Thyroid gland (tissue), 4 donors: Measurements from ENCODE around the gene TMIE. TPM values are rescaled to one million over a fixed set of nuclear protein-coding genes. Genes with fewer than 3 reads are reported as not detected.

ENCODE experiments used
- DNase-seq, 2 donors: peaks; one replicate each; pipeline ENCODE4 v3.0.0-alpha.2; 2019
- H3K27ac ChIP-seq, 3 donors: fragments of 200-600 bp; sonication (generic); 1 replicate in 2 of 3; 2 replicates in 1 of 3; pipeline ENCODE4 v1.5.1; 2016 to 2019; ENCODE audit warnings: mild to moderate bottlenecking in 1 of 3, moderate library complexity in 1 of 3
- H3K27me3 ChIP-seq: fragments of 200-600 bp; sonication (generic); one replicate; pipeline ENCODE4 v1.5.1; 2019
- H3K36me3 ChIP-seq, 2 donors: fragments of 200-600 bp; sonication (generic); one replicate each; pipeline ENCODE4 v1.5.1; 2016 to 2019
- H3K4me1 ChIP-seq, 2 donors: fragments of 200-600 bp; sonication (generic); one replicate each; pipeline ENCODE4 v1.5.1; 2017 to 2019
- H3K4me3 ChIP-seq, 3 donors: fragments of 200-600 bp; sonication (generic); replicated peaks in 1 of 3; 1 replicate in 2 of 3; 2 replicates in 1 of 3; pipeline ENCODE4 v1.5.1; 2016; ENCODE audit warnings: mild to moderate bottlenecking in 1 of 3
- H3K9me3 ChIP-seq: fragments of 200-600 bp; sonication (generic); one replicate; pipeline ENCODE4 v1.5.1; 2017
- POLR2A ChIP-seq, 2 donors: fragments of 450-650 bp; IDR thresholded peaks; one replicate each; pipeline ENCODE4 v1.6.1; 2017; ENCODE audit warnings: antibody characterized with exemption in 2 of 2, mild to moderate bottlenecking in 2 of 2, moderate library complexity in 1 of 2
- WGBS, 2 donors: methylation state at CpG; one replicate each; pipeline ENCODE4 v1.1.5; 2017; 5-methylcytosine and 5-hydroxymethylcytosine counted together
- intact Hi-C: fragments of 100-400 bp; cut with DNase I; formaldehyde crosslinking; loops from one replicate; pipeline ENCODE4 v1.15.1; 2023
- total RNA-seq, 4 donors: library from RNA; depleted of rRNA; stranded (reverse); fragments of >200 nt; gene quantifications; one replicate each; pipeline ENCODE4 v1.2.3, GENCODE V29; 2016
- TF ChIP-seq, protein P1 (sequence below), 6 experiments: fragments of 200-600 bp in 3 of 6; fragments of 450-650 bp in 3 of 6; sonication (generic) in 3 of 6; IDR thresholded peaks; one replicate each; pipeline ENCODE4 v1.5.1; 2016 to 2019; ENCODE audit warnings: antibody characterized with exemption in 6 of 6, mild to moderate bottlenecking in 2 of 6, inconsistent platforms in 1 of 6, moderate library complexity in 1 of 6

TMIE gene
- total RNA-seq, 4 donors from 2014 or later = 0.83 to 1.3 (median 1.1) TPM; not detected in 1

- H3K27me3 ChIP-seq = no peaks in the 10 kb centered on the region
- H3K4me3 ChIP-seq = no peak overlapping the region
- 89 to 95% methylated on average over 6 of the region's 6 CpGs for WGBS, 2 donors
- DNase-seq = no peak
- intact Hi-C loops = loop anchor here (5.0 to 10.0 kb wide), 3 partner anchors 155 to 283 kb away; partner anchors contain the start of gene MYL3
- H3K27ac ChIP-seq = no peak overlapping the region
- H3K36me3 ChIP-seq = no peaks in the 10 kb centered on the region
- no peak for TF ChIP-seq POLR2A (IDR thresholded peaks at IDR 0.05)
- TF ChIP-seq, protein P1, sequence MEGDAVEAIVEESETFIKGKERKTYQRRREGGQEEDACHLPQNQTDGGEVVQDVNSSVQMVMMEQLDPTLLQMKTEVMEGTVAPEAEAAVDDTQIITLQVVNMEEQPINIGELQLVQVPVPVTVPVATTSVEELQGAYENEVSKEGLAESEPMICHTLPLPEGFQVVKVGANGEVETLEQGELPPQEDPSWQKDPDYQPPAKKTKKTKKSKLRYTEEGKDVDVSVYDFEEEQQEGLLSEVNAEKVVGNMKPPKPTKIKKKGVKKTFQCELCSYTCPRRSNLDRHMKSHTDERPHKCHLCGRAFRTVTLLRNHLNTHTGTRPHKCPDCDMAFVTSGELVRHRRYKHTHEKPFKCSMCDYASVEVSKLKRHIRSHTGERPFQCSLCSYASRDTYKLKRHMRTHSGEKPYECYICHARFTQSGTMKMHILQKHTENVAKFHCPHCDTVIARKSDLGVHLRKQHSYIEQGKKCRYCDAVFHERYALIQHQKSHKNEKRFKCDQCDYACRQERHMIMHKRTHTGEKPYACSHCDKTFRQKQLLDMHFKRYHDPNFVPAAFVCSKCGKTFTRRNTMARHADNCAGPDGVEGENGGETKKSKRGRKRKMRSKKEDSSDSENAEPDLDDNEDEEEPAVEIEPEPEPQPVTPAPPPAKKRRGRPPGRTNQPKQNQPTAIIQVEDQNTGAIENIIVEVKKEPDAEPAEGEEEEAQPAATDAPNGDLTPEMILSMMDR (IDR thresholded peaks at IDR 0.05) = no peak
- H3K4me1 ChIP-seq = no peaks in the 10 kb centered on the region
- H3K9me3 ChIP-seq = no peaks in the 10 kb centered on the region
Observed at GRCh38 chr3:46709721-46710120, 8.5 kb downstream of the TMIE start.

GRCh38 chr3:46710229-46710628 lies 9.0 kb downstream of the TMIE start:
- Histone ChIP-seq H3K4me3 (no peak overlapping the region), H3K27me3 (no peaks in the 10 kb centered on the region), H3K36me3 (no peaks in the 10 kb centered on the region), H3K9me3 (no peaks in the 10 kb centered on the region), H3K27ac (no peak overlapping the region), H3K4me1 (no peaks in the 10 kb centered on the region)
- no peak for DNase-seq
- no peak for TF ChIP-seq POLR2A (IDR thresholded peaks at IDR 0.05)
- TF ChIP-seq, protein P1 (IDR thresholded peaks at IDR 0.05) = no peak
- WGBS, 2 donors = 78 to 85% methylated on average over 7 of the region's 7 CpGs
- intact Hi-C loops = no loop called here

GRCh38 chr3:46710671-46711295 lies 9.6 kb downstream of the TMIE start:
- 92 to 95% methylated on average over 3 to 5 of the region's 6 CpGs for WGBS, 2 donors
- DNase-seq = no peak
- Histone ChIP-seq H3K4me3 (no peak overlapping the region), H3K4me1 (no peaks in the 10 kb centered on the region), H3K36me3 (no peaks in the 10 kb centered on the region), H3K27ac (no peak overlapping the region), H3K27me3 (no peaks in the 10 kb centered on the region), H3K9me3 (no peaks in the 10 kb centered on the region)
- intact Hi-C loops = no loop called here
- TF ChIP-seq POLR2A (IDR thresholded peaks at IDR 0.05) = no peak
- TF ChIP-seq, protein P1 (IDR thresholded peaks at IDR 0.05) = no peak

GRCh38 chr3:46711305-46711704 lies 10.1 kb downstream of the TMIE start:
- H3K9me3 ChIP-seq = no peaks in the 10 kb centered on the region
- DNase-seq = no peak
- TF ChIP-seq POLR2A (IDR thresholded peaks at IDR 0.05) = no peak
- TF ChIP-seq, protein P1 (IDR thresholded peaks at IDR 0.05) = no peak
- H3K4me1 ChIP-seq = no peaks in the 10 kb centered on the region
- H3K36me3 ChIP-seq = no peaks in the 10 kb centered on the region
- no peak overlapping the region for H3K27ac ChIP-seq
- intact Hi-C loops = no loop called here
- H3K4me3 ChIP-seq = no peak overlapping the region
- 77 to 100% methylated on average over 2 of the region's 2 CpGs for WGBS, 2 donors
- H3K27me3 ChIP-seq = no peaks in the 10 kb centered on the region

- Histone ChIP-seq H3K27ac (no peak overlapping the region), H3K4me3 (no peak overlapping the region), H3K9me3 (no peaks in the 10 kb centered on the region), H3K36me3 (no peaks in the 10 kb centered on the region), H3K4me1 (no peaks in the 10 kb centered on the region), H3K27me3 (no peaks in the 10 kb centered on the region)
- TF ChIP-seq POLR2A (IDR thresholded peaks at IDR 0.05) = no peak
- TF ChIP-seq, protein P1 (IDR thresholded peaks at IDR 0.05) = no peak
- no peak for DNase-seq
- 90 to 95% methylated on average over 6 to 7 of the region's 7 CpGs for WGBS, 2 donors
- intact Hi-C loops = no loop called here
Observed at GRCh38 chr3:46711760-46712159, 10.6 kb downstream of the TMIE start.
